Measurements from ENCODE around the gene PLPP3. TPM values are rescaled to one million over a fixed set of nuclear protein-coding genes. Genes with fewer than 3 reads are reported as not detected.

Gene PLPP3
- polyA plus RNA-seq, 3 donors, result 129 to 140 (median 129) TPM

DNA sequence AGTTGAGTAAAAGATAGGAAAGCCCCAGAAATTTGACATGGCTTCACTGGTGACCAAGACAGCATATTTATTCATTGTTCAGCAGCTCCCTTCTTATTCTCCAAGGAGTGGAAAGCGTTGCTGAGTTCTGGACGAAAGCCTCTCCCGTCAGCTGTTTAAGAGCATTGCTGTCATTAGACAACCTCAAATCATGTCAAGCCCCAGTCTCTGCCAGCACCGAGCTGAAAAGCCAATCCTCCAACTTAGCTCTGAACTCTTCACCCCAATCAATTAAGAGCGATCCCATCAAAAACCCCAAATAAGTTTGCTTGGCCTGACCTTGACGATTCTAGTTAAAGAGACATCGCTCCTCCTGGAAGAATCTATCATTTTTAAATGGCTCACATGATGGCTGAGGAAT is 110.8 kb downstream of the PLPP3 start:
- no peak for DNase-seq (ENCODE audit: low read depth in 3 of 3, low spot score in 2 of 3)

GRCh38 chr1:56466538-56466937 is 112.8 kb downstream of the PLPP3 start:
- no peak for DNase-seq (ENCODE audit: low read depth in 3 of 3, low spot score in 2 of 3)

- DNase-seq (ENCODE audit: low read depth in 3 of 3, low spot score in 2 of 3), result no peak
These were observed 115.1 kb downstream of the PLPP3 start for GRCh38 chr1:56464294-56464693.

GRCh38 chr1:56463376-56463775 is 116.0 kb downstream of the PLPP3 start:
- no peak for DNase-seq (ENCODE audit: low read depth in 3 of 3, low spot score in 2 of 3)

DNA sequence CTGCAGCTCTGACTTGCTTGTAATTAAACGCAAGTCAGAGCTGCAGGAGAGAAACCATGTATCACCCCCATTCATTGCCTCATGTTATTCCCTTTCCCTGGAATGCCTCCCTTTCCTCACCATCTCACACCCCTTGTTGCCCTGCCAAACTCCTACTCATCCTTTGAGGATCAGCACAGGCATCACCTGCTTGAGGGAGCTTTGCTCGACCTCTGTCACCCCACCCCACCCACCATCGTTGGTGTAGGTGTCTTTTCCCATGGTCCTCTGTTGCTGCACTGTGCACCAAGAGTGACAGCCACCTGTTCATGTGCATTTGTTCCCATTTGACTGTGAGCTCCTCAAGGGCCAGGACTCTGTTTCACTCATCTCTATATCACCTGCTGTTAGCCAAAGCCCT is 117.2 kb downstream of the PLPP3 start:
- DNase-seq (ENCODE audit: low read depth in 3 of 3, low spot score in 2 of 3), result no peak

GRCh38 chr1:56461158-56462127 is 117.9 kb downstream of the PLPP3 start:
- DNase-seq (ENCODE audit: low read depth in 3 of 3, low spot score in 2 of 3), result no peak

DNA sequence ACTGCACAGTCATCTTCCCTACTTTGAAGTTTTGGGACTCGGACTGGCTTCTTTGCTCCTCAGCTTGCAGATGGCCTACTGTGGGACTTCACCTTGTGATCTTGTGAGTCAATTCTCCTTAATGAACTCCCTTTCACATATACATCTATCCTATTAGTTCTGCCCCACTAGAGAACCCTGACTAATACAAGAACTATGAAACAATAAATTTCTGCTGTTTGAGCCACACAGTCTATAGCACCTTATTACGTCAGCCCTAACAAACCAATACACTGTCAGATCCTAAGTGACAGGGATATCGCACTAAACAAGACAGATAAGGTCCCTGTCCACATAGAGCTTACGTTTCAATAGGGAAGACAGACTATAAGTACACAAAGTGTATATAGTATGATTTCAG is 120.1 kb downstream of the PLPP3 start:
- DNase-seq (ENCODE audit: low read depth in 3 of 3, low spot score in 2 of 3), result no peak

DNA sequence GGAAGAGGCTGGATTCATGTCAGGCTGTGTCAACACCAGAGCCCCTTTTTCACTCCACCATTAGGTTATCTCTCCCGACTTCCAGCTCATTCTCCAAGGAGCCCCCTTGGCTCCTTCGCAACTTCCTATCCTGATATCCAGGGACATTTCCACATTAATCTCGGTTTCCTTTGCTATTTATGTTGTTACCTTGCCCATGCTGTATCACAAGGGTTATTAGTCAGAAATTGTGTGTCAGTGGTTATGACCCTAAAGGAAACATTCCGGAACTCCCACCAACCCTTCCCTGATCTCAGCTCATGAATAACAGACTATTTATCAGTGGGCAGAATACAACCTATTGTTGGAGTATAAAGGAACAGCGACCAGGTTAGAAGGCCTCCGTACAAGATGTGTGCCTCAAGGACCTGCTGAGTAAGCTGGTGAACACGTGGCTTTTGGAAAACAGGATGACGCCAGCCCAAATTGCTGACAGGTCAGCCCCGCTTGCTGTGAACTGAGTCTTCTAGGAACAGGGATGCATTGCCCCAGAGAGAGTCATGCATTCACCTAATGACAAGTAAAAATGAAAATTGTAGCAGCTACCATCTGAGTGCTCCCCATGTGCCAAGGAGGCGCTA is 121.5 kb downstream of the PLPP3 start:
- no peak for DNase-seq (ENCODE audit: low read depth in 3 of 3, low spot score in 2 of 3)

DNA sequence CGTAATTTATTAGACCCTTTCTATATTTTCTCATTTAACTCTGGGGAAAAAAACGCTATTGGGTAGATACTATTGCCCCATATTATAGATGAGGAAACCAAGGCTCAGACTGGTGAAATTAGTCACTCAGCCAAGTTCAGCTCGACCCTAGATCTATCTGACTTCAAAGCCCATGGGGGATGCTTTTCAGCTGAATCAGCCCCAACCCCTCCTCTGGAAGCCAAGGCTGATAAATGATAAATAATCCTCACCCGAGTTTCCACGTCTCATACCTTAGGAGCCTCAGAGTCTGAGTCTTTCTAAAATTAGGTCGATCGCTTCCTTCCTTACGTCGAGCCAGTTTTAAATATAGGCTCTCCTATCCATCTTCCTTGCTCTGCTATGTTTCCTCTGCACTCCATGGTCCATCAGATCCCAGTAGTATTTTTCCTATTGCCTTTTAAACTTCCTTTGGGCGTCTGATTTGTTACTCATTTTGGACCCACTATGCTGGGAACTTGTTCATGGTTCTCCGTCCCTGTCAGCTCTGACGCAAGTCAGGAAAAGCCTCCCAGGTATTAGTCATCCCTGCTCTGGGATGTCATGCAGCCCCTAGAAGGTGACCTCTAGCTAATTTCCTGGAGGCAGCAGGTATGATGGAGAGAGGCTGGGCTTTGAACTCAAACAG is 122.8 kb downstream of the PLPP3 start:
- no peak for DNase-seq (ENCODE audit: low read depth in 3 of 3, low spot score in 2 of 3)

GRCh38 chr1:56453417-56454078 is 125.8 kb downstream of the PLPP3 start:
- no peak for DNase-seq (ENCODE audit: low read depth in 3 of 3, low spot score in 2 of 3)

GRCh38 chr1:56453016-56453415 is 126.3 kb downstream of the PLPP3 start:
- no peak for DNase-seq (ENCODE audit: low read depth in 3 of 3, low spot score in 2 of 3)

DNA sequence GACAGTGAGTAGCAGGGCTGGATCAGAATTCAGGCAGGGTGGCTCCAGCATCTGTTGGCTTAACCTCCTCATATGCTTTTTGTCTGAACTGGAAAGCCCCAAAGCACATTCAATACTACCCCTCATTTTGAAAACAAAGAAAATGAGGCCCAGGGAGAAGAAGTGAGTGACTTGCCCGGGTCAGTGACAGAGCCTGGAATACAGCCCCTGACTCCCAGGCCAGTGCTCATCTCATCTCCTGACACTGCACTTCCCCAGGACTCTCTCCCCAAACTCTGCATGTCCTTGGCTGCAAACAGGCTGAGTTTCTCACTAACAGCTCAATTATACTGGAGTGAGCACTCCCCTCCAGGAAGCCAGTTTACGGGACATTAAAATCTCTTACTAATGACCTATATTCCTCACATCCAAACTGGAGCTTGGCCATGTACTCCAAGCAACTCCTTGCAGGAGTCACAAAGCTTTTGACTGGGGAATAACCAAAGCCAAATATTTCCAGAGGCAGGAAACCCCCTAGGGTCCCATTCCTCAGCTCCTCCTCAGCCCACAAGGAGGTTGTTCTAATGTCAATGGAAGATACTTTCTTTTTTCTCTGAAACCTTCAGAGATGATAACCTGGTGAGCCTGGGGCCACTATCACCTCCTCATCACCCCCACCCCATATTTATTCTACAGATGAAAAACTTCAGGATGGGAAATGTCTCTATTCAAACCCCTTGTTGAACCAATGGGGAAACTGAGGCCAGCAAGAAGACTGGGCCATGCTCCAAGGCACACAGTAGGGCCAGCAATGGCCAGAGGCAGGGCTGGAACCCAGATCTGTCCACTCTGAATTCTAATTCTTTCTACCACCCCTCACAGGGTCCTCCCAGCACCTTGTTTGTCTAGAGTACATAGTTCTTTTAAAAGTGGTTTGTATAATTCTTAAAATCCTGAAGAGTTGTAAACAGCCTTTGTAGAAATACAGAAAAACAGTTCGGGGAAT is 127.0 kb downstream of the PLPP3 start:
- DNase-seq (ENCODE audit: low read depth in 3 of 3, low spot score in 2 of 3), result no peak

DNA sequence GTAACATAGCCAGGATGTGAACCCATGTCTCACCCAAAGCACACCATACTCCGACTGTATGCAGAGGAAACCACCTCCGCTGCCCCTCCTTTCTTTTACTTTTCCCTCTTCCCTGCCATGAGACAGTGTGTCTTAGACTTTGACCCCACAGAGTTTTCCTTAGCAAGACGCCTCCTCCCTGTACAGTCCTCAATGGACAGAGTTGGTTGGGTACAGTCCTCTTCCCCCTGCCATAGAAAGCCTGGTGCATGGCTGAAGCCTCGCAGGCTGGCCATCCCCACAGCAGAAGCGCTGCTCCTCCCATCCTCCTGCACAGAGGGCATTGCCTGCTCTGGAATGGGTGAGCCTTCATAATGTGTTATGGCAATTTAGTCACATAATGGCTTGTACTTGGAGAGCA is 127.9 kb downstream of the PLPP3 start:
- DNase-seq (ENCODE audit: low read depth in 3 of 3, low spot score in 2 of 3), result no peak

DNA sequence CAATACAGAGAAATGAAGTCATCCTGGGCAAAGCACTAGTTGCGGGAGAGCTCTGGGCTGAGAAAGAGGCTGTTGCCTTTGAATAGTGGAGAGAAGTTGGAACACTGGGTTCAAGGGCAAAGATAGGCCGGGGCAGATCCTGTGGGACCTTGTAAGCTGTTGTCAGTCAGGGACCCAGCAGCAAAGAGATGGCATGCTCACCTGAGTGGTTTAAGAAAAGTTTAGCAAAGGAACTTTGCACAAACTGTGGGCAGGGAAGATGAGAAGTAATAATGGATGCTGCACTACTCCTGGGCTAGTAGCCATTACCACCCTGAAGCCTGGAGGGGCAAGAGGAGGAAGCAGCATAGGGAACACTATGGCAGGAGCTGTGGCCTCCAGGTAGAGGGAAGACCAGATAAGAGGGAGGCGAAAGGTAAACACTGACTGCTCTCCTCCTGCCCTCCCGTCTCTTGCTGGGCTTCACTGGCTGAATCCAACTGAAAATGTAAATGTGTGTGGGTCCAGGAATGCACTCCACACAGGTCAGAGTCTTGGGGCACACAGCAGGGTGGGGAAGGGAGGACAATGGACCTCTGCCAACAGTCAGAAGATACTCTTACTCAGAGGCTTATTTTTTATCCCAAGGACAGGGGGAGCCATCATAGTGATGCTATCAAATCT is 129.2 kb downstream of the PLPP3 start:
- DNase-seq (ENCODE audit: low read depth in 3 of 3, low spot score in 2 of 3), result no peak

- DNase-seq (ENCODE audit: low read depth in 3 of 3, low spot score in 2 of 3), result no peak
These were observed 130.6 kb downstream of the PLPP3 start for GRCh38 chr1:56448529-56449300.

DNA sequence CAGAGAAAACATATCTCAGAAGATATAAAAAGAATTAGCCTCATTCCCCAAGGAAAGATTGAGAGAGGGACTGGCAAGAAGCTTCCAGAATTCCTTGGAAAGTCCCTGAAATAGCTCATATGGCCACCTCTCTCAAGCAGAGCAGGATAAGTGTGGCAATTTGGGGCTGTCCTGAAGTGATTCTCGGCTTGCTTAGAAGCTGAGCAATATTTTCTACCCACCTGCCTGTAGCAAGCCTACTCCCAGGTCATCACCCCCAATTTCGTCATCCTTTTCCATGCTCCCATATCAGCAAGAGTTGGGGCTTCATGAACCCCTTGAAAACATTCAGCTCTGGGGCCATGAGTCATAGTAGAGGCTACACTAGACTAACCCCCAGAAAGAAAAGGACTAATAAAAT is 131.5 kb downstream of the PLPP3 start:
- DNase-seq (ENCODE audit: low read depth in 3 of 3, low spot score in 2 of 3), result no peak

- no peak for DNase-seq (ENCODE audit: low read depth in 3 of 3, low spot score in 2 of 3)
These were observed 132.7 kb downstream of the PLPP3 start for GRCh38 chr1:56446531-56447098.

- DNase-seq (ENCODE audit: low read depth in 3 of 3, low spot score in 2 of 3), result no peak
These were observed 134.3 kb downstream of the PLPP3 start for GRCh38 chr1:56444960-56445646.
